C4-2B (cell line): Measurements from ENCODE around the gene ASIC4.

Experiments
- CTCF ChIP-seq: fragments of 450-650 bp; conservative IDR thresholded peaks from 2 replicates; pipeline ENCODE4 v1.5.1; 2017; ENCODE audit warnings: mild to moderate bottlenecking
- ZFX ChIP-seq: fragments of 450-650 bp; IDR thresholded peaks from 2 replicates; pipeline ENCODE4 v1.6.1; 2017

GRCh38 chr2:219471476-219472371 is 42.6 kb upstream of the ASIC4 start:
- TF ChIP-seq CTCF (no peak), ZFX (no peak)
